HG02623 (cell line): ENCODE data around the gene POP4.

Experiments
- ATAC-seq: cut with Tn5 transposase; IDR thresholded peaks from one replicate; pipeline ENCODE4 v1.9.1; 2021; ENCODE audit warnings: moderate library complexity; ENCODE audit not compliant: unreplicated experiment

Gene POP4

GRCh38 chr19:29629836-29630534 lies 23.9 kb downstream of the POP4 start:
- ATAC-seq: no peak

GRCh38 chr19:29630655-29631054 lies 24.6 kb downstream of the POP4 start:
- no peak for ATAC-seq

- no peak for ATAC-seq
These were observed 25.4 kb downstream of the POP4 start for GRCh38 chr19:29631450-29631849.

GRCh38 chr19:29634002-29634401 lies 27.9 kb downstream of the POP4 start:
- ATAC-seq: no peak

GRCh38 chr19:29634423-29635130 lies 28.5 kb downstream of the POP4 start:
- ATAC-seq: no peak

- no peak for ATAC-seq
These were observed 29.9 kb downstream of the POP4 start for GRCh38 chr19:29635963-29636362.

GRCh38 chr19:29636553-29637360 lies 30.7 kb downstream of the POP4 start:
- no peak for ATAC-seq

GRCh38 chr19:29639086-29639485 lies 33.0 kb downstream of the POP4 start:
- no peak for ATAC-seq

GRCh38 chr19:29640231-29640630 lies 34.1 kb downstream of the POP4 start:
- no peak for ATAC-seq

- no peak for ATAC-seq
These were observed 35.5 kb downstream of the POP4 start for GRCh38 chr19:29641597-29641996.

- ATAC-seq: no peak
These were observed 37.4 kb downstream of the POP4 start for GRCh38 chr19:29643361-29643935.

GRCh38 chr19:29644210-29644609 lies 38.1 kb downstream of the POP4 start:
- no peak for ATAC-seq

- no peak for ATAC-seq
These were observed 39.4 kb downstream of the POP4 start for GRCh38 chr19:29645491-29645867.

GRCh38 chr19:29645911-29646310 lies 39.8 kb downstream of the POP4 start:
- no peak for ATAC-seq

- ATAC-seq: no peak
These were observed 44.8 kb downstream of the POP4 start for GRCh38 chr19:29650772-29651387.

GRCh38 chr19:29651622-29652394 lies 45.7 kb downstream of the POP4 start:
- ATAC-seq: no peak

GRCh38 chr19:29653398-29653797 lies 47.3 kb downstream of the POP4 start:
- ATAC-seq: no peak

GRCh38 chr19:29655648-29656335 lies 49.7 kb downstream of the POP4 start:
- no peak for ATAC-seq

GRCh38 chr19:29658221-29658991 lies 52.3 kb downstream of the POP4 start:
- no peak for ATAC-seq
